ENCODE data around the gene SON. TPM values are rescaled to one million over a fixed set of nuclear protein-coding genes. Genes with fewer than 3 reads are reported as not detected.
A peak's percentile ranks its signal among the peaks of the same experiment; 100 is the strongest.

The SON gene
- total RNA-seq, 1 experiment from 2014 or later, result 329 TPM

GRCh38 chr21:33578959-33579542 is 36.2 kb downstream of the SON start:
- WGBS (ENCODE audit: extremely low coverage, insufficient read length, low lambda C conversion rate), result no CpG with 5 or more reads among the region's 7 CpGs
- H3K36me3 Mint-ChIP-seq (ENCODE audit: insufficient read depth in 1 of 3, low read depth in 3 of 3), result peaks cover 5 to 72% (median 50%) of the 10 kb centered on the region in 3 experiments; a peak in 6 of 7 replicates
- H3K9me3 Mint-ChIP-seq, result no peaks in the 10 kb centered on the region
- H3K27me3 Mint-ChIP-seq (ENCODE audit: low read depth), result no peaks in the 10 kb centered on the region
- H2AFZ ChIP-seq (ENCODE audit: low read length), result no peak overlapping the region
- peak overlapping the region; percentile 47 for H3K27ac ChIP-seq (ENCODE audit: insufficient read length, low read depth, low read length)
- no peaks in the 10 kb centered on the region for H3K4me1 Mint-ChIP-seq
- H2AK5ac ChIP-seq (ENCODE audit: insufficient read length, low read length), result no peak overlapping the region
- H2BK5ac ChIP-seq (ENCODE audit: insufficient read length, low read length), result no peak overlapping the region
- H3K4ac ChIP-seq (ENCODE audit: low read depth, low read length), result no peak overlapping the region
- no peak for TF ChIP-seq CTCF (conservative IDR thresholded peaks at IDR 0.05)
- no peak overlapping the region for H3K14ac ChIP-seq (ENCODE audit: insufficient read depth, low read length)
- H2BK12ac ChIP-seq (ENCODE audit: insufficient read length, low read depth, low read length), result no peak overlapping the region
- no peaks in the 10 kb centered on the region for H3K9me3 ChIP-seq (ENCODE audit: control insufficient read depth, low read depth, low read length)
- H4K5ac ChIP-seq (ENCODE audit: insufficient read length, low read depth, low read length), result no peak overlapping the region
- no peak overlapping the region for H3K23ac ChIP-seq (ENCODE audit: insufficient read length, low read depth, low read length)
- no peak overlapping the region for H2BK20ac ChIP-seq (ENCODE audit: low read depth, low read length, poor library complexity, severe bottlenecking)
- no peak overlapping the region for H4K8ac ChIP-seq (replicated peaks; ENCODE audit: insufficient read length, low read depth, low read length)
- no peak overlapping the region for H3K9ac ChIP-seq (ENCODE audit: extremely low read depth, insufficient read length, low read length)
- H3T11ph ChIP-seq (ENCODE audit: low read length), result no peak overlapping the region
- no peak overlapping the region for H4K91ac ChIP-seq (ENCODE audit: insufficient read length, low read depth, low read length)
- no peak overlapping the region for H3K56ac ChIP-seq (ENCODE audit: insufficient read length, low read depth, low read length)
- H2BK15ac ChIP-seq (ENCODE audit: low read depth, low read length), result no peak overlapping the region
- no peaks in the 10 kb centered on the region for H3K27me3 ChIP-seq (ENCODE audit: insufficient read depth, low read length)
- no peaks in the 10 kb centered on the region for H3K79me2 ChIP-seq (ENCODE audit: insufficient read depth, low read length)
- no peak for DNase-seq
- H3K18ac ChIP-seq (ENCODE audit: insufficient read length, low read depth, low read length), result no peak overlapping the region
- H3K27ac Mint-ChIP-seq, result peak overlapping the region in 2 of 3 experiments; percentile 57 to 92; a peak in 3 of 7 replicates
- no peaks in the 10 kb centered on the region for H3K23me2 ChIP-seq (ENCODE audit: insufficient read length, low read depth, low read length, poor library complexity, severe bottlenecking)
- no peaks in the 10 kb centered on the region for H3K79me1 ChIP-seq (ENCODE audit: insufficient read depth, low read depth, low read length, poor library complexity, severe bottlenecking)
- no peak overlapping the region for H3K4me2 ChIP-seq (ENCODE audit: insufficient read depth, insufficient read length, low read length)
- H4K20me1 ChIP-seq (ENCODE audit: control insufficient read depth, insufficient read depth, insufficient read length), result no peaks in the 10 kb centered on the region
- no peak overlapping the region for H3K4me3 Mint-ChIP-seq
- H2BK120ac ChIP-seq (ENCODE audit: low read depth, low read length, poor library complexity, severe bottlenecking), result no peak overlapping the region
- no peaks in the 10 kb centered on the region for H3K4me1 ChIP-seq (ENCODE audit: insufficient read depth, low read length)
